DOHH2 (cell line): ENCODE measurements around the gene PHLPP1.

Source experiments
- EZH2phosphoT487 ChIP-seq: fragments of 200-600 bp; sonication (generic); IDR thresholded peaks from 2 replicates; pipeline ENCODE4 v1.6.1; 2017; ENCODE audit warnings: borderline replicate concordance, mild to moderate bottlenecking, antibody characterized with exemption, low read length, moderate library complexity, mixed read lengths
- TF ChIP-seq, protein P1 (sequence below): fragments of 200-600 bp; sonication (generic); IDR thresholded peaks from one replicate; pipeline ENCODE4 v1.5.1; 2014; ENCODE audit warnings: antibody characterized with exemption, mild to moderate bottlenecking, low read depth, low read length; ENCODE audit not compliant: poor library complexity, severe bottlenecking

DNA sequence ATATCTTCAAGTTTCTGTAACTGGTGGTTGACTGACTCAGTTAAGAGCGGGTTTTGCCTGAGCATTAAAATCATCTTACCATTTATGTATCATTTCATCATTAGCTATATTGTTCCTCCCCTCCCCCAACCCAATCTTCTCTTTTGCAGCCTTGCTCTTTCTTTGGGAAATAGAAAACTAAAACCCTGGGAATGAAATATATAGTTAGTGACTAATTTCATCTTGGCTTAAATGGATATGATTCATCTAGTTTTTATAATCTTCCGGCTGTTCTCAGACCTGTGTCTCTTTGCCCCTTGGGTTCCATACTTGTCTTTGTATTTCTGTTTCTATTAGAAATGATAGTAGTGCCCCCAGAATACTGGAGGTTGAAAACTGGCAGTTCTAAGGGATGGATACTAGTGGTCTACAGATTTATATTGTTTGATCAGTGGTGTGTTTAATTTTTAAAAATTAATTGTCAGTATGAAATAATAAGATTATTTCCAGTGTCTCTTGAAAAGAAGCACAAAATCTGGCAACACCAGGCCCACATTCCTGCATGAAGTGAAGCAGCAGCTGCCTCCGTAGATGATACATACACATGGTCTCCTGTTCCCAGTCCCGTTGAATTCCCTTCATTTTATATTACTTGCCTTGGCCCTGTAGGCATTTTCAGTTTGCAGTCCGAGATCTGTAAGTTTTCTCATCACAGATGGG is 44.5 kb downstream of the PHLPP1 start:
- TF ChIP-seq, protein P1, sequence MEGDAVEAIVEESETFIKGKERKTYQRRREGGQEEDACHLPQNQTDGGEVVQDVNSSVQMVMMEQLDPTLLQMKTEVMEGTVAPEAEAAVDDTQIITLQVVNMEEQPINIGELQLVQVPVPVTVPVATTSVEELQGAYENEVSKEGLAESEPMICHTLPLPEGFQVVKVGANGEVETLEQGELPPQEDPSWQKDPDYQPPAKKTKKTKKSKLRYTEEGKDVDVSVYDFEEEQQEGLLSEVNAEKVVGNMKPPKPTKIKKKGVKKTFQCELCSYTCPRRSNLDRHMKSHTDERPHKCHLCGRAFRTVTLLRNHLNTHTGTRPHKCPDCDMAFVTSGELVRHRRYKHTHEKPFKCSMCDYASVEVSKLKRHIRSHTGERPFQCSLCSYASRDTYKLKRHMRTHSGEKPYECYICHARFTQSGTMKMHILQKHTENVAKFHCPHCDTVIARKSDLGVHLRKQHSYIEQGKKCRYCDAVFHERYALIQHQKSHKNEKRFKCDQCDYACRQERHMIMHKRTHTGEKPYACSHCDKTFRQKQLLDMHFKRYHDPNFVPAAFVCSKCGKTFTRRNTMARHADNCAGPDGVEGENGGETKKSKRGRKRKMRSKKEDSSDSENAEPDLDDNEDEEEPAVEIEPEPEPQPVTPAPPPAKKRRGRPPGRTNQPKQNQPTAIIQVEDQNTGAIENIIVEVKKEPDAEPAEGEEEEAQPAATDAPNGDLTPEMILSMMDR, result no peak
- no peak for TF ChIP-seq EZH2phosphoT487
